AG09309 (cell line): ENCODE results near the gene FHAD1.
A peak's percentile ranks its signal among the peaks of the same experiment; 100 is the strongest.

ENCODE experiments used
- DNase-seq: peaks from one replicate; pipeline ENCODE4 v3.0.0-alpha.2; 2010; ENCODE audit warnings: low read depth
- H3K4me3 ChIP-seq: 2 replicates; pipeline ENCODE4 v1.5.1; 2011; ENCODE audit warnings: mild to moderate bottlenecking, low read depth, low read length, moderate library complexity; ENCODE audit not compliant: control insufficient read depth
- CTCF ChIP-seq: IDR thresholded peaks from 2 replicates; pipeline ENCODE4 v1.5.1; 2011; ENCODE audit warnings: mild to moderate bottlenecking, low read depth, low read length, inconsistent platforms; ENCODE audit not compliant: insufficient read depth, control insufficient read depth; ENCODE audit errors: missing control alignments

FHAD1 gene

GRCh38 chr1:15351310-15351709 lies 104.3 kb downstream of the FHAD1 start:
- no peak overlapping the region for H3K4me3 ChIP-seq
- no peak for TF ChIP-seq CTCF
- DNase-seq = no peak

GRCh38 chr1:15352128-15352957 lies 105.3 kb downstream of the FHAD1 start:
- peak; percentile 55 for DNase-seq
- no peak for TF ChIP-seq CTCF
- H3K4me3 ChIP-seq = no peak overlapping the region

- DNase-seq = no peak
- H3K4me3 ChIP-seq = no peak overlapping the region
- TF ChIP-seq CTCF = no peak
Observed at GRCh38 chr1:15353839-15354579, 107.0 kb downstream of the FHAD1 start.

GRCh38 chr1:15354580-15354965 lies 107.5 kb downstream of the FHAD1 start:
- peak; percentile 25 for DNase-seq
- no peak overlapping the region for H3K4me3 ChIP-seq
- no peak for TF ChIP-seq CTCF

GRCh38 chr1:15355968-15356625 lies 109.1 kb downstream of the FHAD1 start:
- no peak overlapping the region for H3K4me3 ChIP-seq
- no peak for TF ChIP-seq CTCF
- DNase-seq = no peak

GRCh38 chr1:15357612-15358207 lies 110.7 kb downstream of the FHAD1 start:
- DNase-seq = no peak
- no peak overlapping the region for H3K4me3 ChIP-seq
- TF ChIP-seq CTCF = no peak
